HepG2 (cell line): Measurements from ENCODE around the gene PPP4R4. TPM values are rescaled to one million over a fixed set of nuclear protein-coding genes. Genes with fewer than 3 reads are reported as not detected.

Experiments used
- BCL6 ChIP-seq: IDR thresholded peaks from 2 replicates; pipeline ENCODE4 v1.6.1; 2016; ENCODE audit warnings: missing genetic modification reagents, missing compliant biosample characterization
- BRCA1 ChIP-seq: sonication (generic); formaldehyde crosslinking; IDR thresholded peaks from 2 replicates; pipeline ENCODE4 v1.4.0; 2020; ENCODE audit warnings: missing genetic modification reagents
- DNMT3B ChIP-seq: conservative IDR thresholded peaks from 2 replicates; pipeline ENCODE4 v1.6.1; 2016; ENCODE audit warnings: missing biosample characterization, control low read depth
- ERF ChIP-seq: IDR thresholded peaks from 2 replicates; pipeline ENCODE4 v1.6.1; 2018; ENCODE audit warnings: missing biosample characterization, missing genetic modification reagents
- FOXO1 ChIP-seq: sonication (generic); formaldehyde crosslinking; IDR thresholded peaks from 2 replicates; pipeline ENCODE4 v1.4.0; 2020; ENCODE audit warnings: missing genetic modification reagents
- GMEB2 ChIP-seq: IDR thresholded peaks from 2 replicates; pipeline ENCODE4 v1.6.1; 2016; ENCODE audit warnings: missing biosample characterization, missing genetic modification reagents, low read depth
- HNF4G ChIP-seq, 2 experiments: sonication (generic) in 1 of 2; formaldehyde crosslinking in 1 of 2; IDR thresholded peaks; 2 replicates each; pipeline versions ENCODE4 v1.4.0 to v1.6.1; 2011 to 2020; ENCODE audit warnings: borderline replicate concordance in 2 of 2, low read depth in 2 of 2, mild to moderate bottlenecking in 2 of 2, low read length in 1 of 2, missing genetic modification reagents in 1 of 2, moderate library complexity in 1 of 2
- RBM22 ChIP-seq: fragments of 200-400 bp; formaldehyde crosslinking; optimal IDR thresholded peaks from 2 replicates; pipeline ENCODE3; 2017; ENCODE audit warnings: mild to moderate bottlenecking, low read length, moderate library complexity
- RFX5 ChIP-seq: IDR thresholded peaks from 2 replicates; pipeline ENCODE4 v1.6.1; 2011; ENCODE audit warnings: low read depth, low read length, improper control_type of control experiment
- SMARCE1 ChIP-seq: fragments of 450-650 bp; IDR thresholded peaks from 2 replicates; pipeline ENCODE4 v1.6.1; 2017; ENCODE audit warnings: borderline replicate concordance
- TIGD3 ChIP-seq: sonication (generic); formaldehyde crosslinking; IDR thresholded peaks from 2 replicates; pipeline ENCODE4 v1.5.1; 2020; ENCODE audit warnings: mild to moderate bottlenecking, missing genetic modification reagents, borderline replicate concordance
- TP53 ChIP-seq: sonication (generic); formaldehyde crosslinking; conservative IDR thresholded peaks from 2 replicates; pipeline ENCODE4 v1.4.0; 2020; ENCODE audit warnings: missing genetic modification reagents
- ZMYM3 ChIP-seq: sonication (generic); formaldehyde crosslinking; IDR thresholded peaks from 2 replicates; pipeline ENCODE4 v1.5.1; 2020; ENCODE audit warnings: mild to moderate bottlenecking, missing genetic modification reagents
- ZNF205 ChIP-seq: IDR thresholded peaks from 2 replicates; pipeline ENCODE4 v1.6.1; 2018; ENCODE audit warnings: missing biosample characterization, missing genetic modification reagents
- ZNF296 ChIP-seq: sonication (generic); formaldehyde crosslinking; conservative IDR thresholded peaks from 2 replicates; pipeline ENCODE4 v1.5.0; 2020; ENCODE audit warnings: mild to moderate bottlenecking, missing genetic modification reagents
- ZNF30 ChIP-seq: sonication (generic); formaldehyde crosslinking; IDR thresholded peaks from 2 replicates; pipeline ENCODE4 v1.5.0; 2020; ENCODE audit warnings: mild to moderate bottlenecking, missing genetic modification reagents
- ZNF468 ChIP-seq: sonication (generic); formaldehyde crosslinking; IDR thresholded peaks from 2 replicates; pipeline ENCODE4 v1.8.0; 2022; ENCODE audit warnings: mild to moderate bottlenecking, moderate library complexity, missing genetic modification reagents
- ZNF670 ChIP-seq: sonication (generic); formaldehyde crosslinking; IDR thresholded peaks from 2 replicates; pipeline ENCODE4 v1.8.0; 2022; ENCODE audit warnings: mild to moderate bottlenecking, missing genetic modification reagents, borderline replicate concordance
- polyA plus RNA-seq, 8 experiments: library from polyadenylated mRNA; depleted of rRNA in 3 of 8; stranded (reverse) in 7 of 8; unstranded in 1 of 8; fragments of >200 nt; fragmentation: Illumina TruSeq in 4 of 8; extraction: Trizol in 4 of 8; gene quantifications; 2 replicates each; pipeline versions ENCODE4 v1.2.1 to v1.2.3, GENCODE V29; 2011 to 2016; ENCODE audit warnings: low read depth in 4 of 8, missing spikeins in 1 of 8, mixed read lengths in 1 of 8; ENCODE audit not compliant: insufficient read depth in 1 of 8
- total RNA-seq, 5 experiments: library from RNA; depleted of rRNA; stranded (reverse); fragments of >200 nt; fragmentation: Illumina TruSeq; extraction: Trizol; gene quantifications; 2 replicates each; pipeline ENCODE4 v1.2.3, GENCODE V29; 2016; ENCODE audit warnings: low read depth in 1 of 5
- TF ChIP-seq, protein P1 (sequence below): sonication (generic); formaldehyde crosslinking; IDR thresholded peaks from 2 replicates; pipeline ENCODE4 v1.8.1; 2023; ENCODE audit warnings: missing genetic modification reagents, mild to moderate bottlenecking, borderline replicate concordance
- TF ChIP-seq, protein P2 (sequence below): sonication (generic); formaldehyde crosslinking; IDR thresholded peaks from 2 replicates; pipeline ENCODE4 v1.8.0; 2022; ENCODE audit warnings: mild to moderate bottlenecking, missing genetic modification reagents, borderline replicate concordance
- TF ChIP-seq, protein P3 (sequence below): sonication (generic); formaldehyde crosslinking; IDR thresholded peaks from 2 replicates; pipeline ENCODE4 v1.5.0; 2020; ENCODE audit warnings: mild to moderate bottlenecking, missing genetic modification reagents, borderline replicate concordance

Gene PPP4R4
- total and polyA plus RNA-seq, 2 of the 13 experiments (the other 11 are each of a cell fraction or from before 2014, with no cell fraction given) = 9.5 to 19.8 TPM

- TF ChIP-seq TIGD3 (CRISPR knock-in tag) (no peak), SMARCE1 (no peak), DNMT3B (CRISPR knock-in tag) (no peak), RFX5 (no peak), BRCA1 (CRISPR knock-in tag) (peak; percentile 72; the same call in 1 of the 2 replicates), FOXO1 (CRISPR knock-in tag) (peak; percentile 62; the same call in 1 of the 2 replicates), ZNF670 (no peak), HNF4G (IDR thresholded peaks at IDR 0.05; ENCODE audit: borderline replicate concordance, low read depth, low read length) (no peak), HNF4G (CRISPR knock-in tag; IDR thresholded peaks at IDR 0.05; ENCODE audit: borderline replicate concordance, low read depth) (no peak), ZMYM3 (no peak; the same call in 1 of the 2 replicates), ZNF205 (CRISPR knock-in tag) (0 out of 2 replicates have a peak, but pooled peaks have one; percentile 31), ERF (CRISPR knock-in tag) (peak; percentile 66), ZNF30 (CRISPR knock-in tag) (no peak), TP53 (CRISPR knock-in tag) (no peak), ZNF468 (CRISPR knock-in tag) (no peak), GMEB2 (no peak), BCL6 (CRISPR knock-in tag) (no peak), ZNF296 (CRISPR knock-in tag) (no peak), RBM22 (no peak)
- TF ChIP-seq, protein P1, sequence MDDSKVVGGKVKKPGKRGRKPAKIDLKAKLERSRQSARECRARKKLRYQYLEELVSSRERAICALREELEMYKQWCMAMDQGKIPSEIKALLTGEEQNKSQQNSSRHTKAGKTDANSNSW (CRISPR knock-in tag) = no peak
- TF ChIP-seq, protein P2, sequence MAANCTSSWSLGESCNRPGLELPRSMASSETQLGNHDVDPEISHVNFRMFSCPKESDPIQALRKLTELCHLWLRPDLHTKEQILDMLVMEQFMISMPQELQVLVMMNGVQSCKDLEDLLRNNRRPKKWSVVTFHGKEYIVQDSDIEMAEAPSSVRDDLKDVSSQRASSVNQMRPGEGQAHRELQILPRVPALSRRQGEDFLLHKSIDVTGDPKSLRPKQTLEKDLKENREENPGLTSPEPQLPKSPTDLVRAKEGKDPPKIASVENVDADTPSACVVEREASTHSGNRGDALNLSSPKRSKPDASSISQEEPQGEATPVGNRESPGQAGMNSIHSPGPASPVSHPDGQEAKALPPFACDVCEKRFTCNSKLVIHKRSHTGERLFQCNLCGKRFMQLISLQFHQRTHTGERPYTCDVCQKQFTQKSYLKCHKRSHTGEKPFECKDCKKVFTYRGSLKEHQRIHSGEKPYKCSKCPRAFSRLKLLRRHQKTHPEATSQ (CRISPR knock-in tag) = no peak
- TF ChIP-seq, protein P3, sequence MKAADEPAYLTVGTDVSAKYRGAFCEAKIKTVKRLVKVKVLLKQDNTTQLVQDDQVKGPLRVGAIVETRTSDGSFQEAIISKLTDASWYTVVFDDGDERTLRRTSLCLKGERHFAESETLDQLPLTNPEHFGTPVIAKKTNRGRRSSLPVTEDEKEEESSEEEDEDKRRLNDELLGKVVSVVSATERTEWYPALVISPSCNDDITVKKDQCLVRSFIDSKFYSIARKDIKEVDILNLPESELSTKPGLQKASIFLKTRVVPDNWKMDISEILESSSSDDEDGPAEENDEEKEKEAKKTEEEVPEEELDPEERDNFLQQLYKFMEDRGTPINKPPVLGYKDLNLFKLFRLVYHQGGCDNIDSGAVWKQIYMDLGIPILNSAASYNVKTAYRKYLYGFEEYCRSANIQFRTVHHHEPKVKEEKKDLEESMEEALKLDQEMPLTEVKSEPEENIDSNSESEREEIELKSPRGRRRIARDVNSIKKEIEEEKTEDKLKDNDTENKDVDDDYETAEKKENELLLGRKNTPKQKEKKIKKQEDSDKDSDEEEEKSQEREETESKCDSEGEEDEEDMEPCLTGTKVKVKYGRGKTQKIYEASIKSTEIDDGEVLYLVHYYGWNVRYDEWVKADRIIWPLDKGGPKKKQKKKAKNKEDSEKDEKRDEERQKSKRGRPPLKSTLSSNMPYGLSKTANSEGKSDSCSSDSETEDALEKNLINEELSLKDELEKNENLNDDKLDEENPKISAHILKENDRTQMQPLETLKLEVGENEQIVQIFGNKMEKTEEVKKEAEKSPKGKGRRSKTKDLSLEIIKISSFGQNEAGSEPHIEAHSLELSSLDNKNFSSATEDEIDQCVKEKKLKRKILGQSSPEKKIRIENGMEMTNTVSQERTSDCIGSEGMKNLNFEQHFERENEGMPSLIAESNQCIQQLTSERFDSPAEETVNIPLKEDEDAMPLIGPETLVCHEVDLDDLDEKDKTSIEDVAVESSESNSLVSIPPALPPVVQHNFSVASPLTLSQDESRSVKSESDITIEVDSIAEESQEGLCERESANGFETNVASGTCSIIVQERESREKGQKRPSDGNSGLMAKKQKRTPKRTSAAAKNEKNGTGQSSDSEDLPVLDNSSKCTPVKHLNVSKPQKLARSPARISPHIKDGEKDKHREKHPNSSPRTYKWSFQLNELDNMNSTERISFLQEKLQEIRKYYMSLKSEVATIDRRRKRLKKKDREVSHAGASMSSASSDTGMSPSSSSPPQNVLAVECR (CRISPR knock-in tag) = peak; percentile 33; the same call in 1 of the 2 replicates
Measured at GRCh38 chr14:94136575-94137331, 37.4 kb upstream of the PPP4R4 start (continued).
